Measurements from ENCODE around the gene WDR70.

Gene WDR70

DNA sequence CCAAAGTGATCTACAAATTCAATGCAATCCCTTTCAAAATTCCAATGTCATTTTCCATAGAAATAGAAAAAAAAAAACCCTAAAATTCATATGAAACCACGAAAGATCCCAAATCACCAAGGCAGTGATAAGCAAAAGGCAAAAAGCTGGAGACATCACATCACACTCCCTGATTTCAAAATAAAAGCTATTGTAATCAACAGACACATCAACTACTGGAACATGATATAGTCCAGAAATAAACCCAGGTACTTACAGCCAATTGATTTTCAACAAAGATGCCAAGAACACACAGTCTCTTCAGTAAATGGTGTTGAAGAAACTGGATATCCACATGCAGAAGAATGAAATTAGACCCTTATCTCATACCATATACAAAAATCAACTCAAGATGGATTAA, 224.0 kb downstream of the WDR70 start:
- Histone ChIP-seq H2AFZ (ENCODE audit: low read depth) (no peak overlapping the region), H3K4me1 (ENCODE audit: low read depth, poor library complexity, severe bottlenecking) (no peaks in the 10 kb centered on the region), H3K79me2 (ENCODE audit: insufficient read depth, low read depth) (no peaks in the 10 kb centered on the region), H3K4me3 (IDR thresholded peaks at IDR 0.05; ENCODE audit: insufficient read depth, low read depth, low read length) (no peak overlapping the region), H3K9ac (no peak overlapping the region), H3K27me3 (ENCODE audit: insufficient read depth, low read depth) (no peaks in the 10 kb centered on the region), H4K20me1 (ENCODE audit: insufficient read depth) (no peaks in the 10 kb centered on the region), H3K27ac (no peak overlapping the region), H3K4me2 (no peak overlapping the region), H3K36me3 (ENCODE audit: insufficient read depth) (no peaks in the 10 kb centered on the region)
- TF ChIP-seq, protein P1, sequence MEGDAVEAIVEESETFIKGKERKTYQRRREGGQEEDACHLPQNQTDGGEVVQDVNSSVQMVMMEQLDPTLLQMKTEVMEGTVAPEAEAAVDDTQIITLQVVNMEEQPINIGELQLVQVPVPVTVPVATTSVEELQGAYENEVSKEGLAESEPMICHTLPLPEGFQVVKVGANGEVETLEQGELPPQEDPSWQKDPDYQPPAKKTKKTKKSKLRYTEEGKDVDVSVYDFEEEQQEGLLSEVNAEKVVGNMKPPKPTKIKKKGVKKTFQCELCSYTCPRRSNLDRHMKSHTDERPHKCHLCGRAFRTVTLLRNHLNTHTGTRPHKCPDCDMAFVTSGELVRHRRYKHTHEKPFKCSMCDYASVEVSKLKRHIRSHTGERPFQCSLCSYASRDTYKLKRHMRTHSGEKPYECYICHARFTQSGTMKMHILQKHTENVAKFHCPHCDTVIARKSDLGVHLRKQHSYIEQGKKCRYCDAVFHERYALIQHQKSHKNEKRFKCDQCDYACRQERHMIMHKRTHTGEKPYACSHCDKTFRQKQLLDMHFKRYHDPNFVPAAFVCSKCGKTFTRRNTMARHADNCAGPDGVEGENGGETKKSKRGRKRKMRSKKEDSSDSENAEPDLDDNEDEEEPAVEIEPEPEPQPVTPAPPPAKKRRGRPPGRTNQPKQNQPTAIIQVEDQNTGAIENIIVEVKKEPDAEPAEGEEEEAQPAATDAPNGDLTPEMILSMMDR (conservative IDR thresholded peaks at IDR 0.05; ENCODE audit: low read depth, low read length): no peak

DNA sequence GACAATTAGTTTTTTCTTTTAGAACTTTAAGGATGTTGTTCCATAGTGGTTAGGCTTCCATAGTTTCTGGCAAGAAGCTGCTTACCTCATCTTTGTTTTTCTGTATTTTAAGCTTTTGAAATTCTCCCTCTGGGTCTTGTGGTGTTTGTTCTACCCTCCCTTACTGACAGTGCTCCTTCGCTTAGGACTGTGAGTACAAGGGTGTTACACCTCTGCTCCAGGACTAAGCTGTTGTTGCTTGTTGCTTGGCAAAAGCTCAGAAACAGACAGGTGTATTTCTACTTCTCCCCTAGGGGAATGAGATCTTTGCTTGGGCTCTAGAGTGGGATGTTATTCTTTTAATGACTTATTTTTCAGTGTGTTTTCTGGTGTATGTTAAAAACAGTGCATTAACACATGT, 225.2 kb downstream of the WDR70 start:
- H3K4me2 ChIP-seq: no peak overlapping the region
- H3K27me3 ChIP-seq (ENCODE audit: insufficient read depth, low read depth): no peaks in the 10 kb centered on the region
- no peak overlapping the region for H3K4me3 ChIP-seq (IDR thresholded peaks at IDR 0.05; ENCODE audit: insufficient read depth, low read depth, low read length)
- H2AFZ ChIP-seq (ENCODE audit: low read depth): no peak overlapping the region
- H3K79me2 ChIP-seq (ENCODE audit: insufficient read depth, low read depth): no peaks in the 10 kb centered on the region
- no peak overlapping the region for H3K9ac ChIP-seq
- H3K36me3 ChIP-seq (ENCODE audit: insufficient read depth): no peaks in the 10 kb centered on the region
- TF ChIP-seq, protein P1 (conservative IDR thresholded peaks at IDR 0.05; ENCODE audit: low read depth, low read length): no peak
- H3K27ac ChIP-seq: no peak overlapping the region
- H3K4me1 ChIP-seq (ENCODE audit: low read depth, poor library complexity, severe bottlenecking): no peaks in the 10 kb centered on the region
- H4K20me1 ChIP-seq (ENCODE audit: insufficient read depth): no peaks in the 10 kb centered on the region

DNA sequence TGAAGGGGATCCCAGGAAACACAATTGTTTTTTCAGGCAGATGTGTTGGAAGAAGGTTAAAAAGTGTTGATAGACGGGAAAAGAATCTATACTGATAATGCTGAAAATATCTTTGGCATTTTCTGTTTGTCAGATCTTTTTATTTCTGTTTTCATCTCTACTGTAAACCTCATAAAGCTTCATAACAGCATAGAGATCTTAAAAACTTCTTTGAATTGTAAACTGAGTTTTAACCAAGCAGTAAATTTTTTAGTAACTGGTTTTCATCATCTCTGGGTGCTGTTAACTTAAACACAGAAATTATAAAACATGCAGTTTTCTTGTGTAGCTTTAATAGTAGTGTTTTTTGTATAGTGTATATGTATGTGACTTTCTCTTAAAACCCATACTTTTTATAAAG, 227.0 kb downstream of the WDR70 start:
- H3K36me3 ChIP-seq (ENCODE audit: insufficient read depth): no peaks in the 10 kb centered on the region
- no peak overlapping the region for H2AFZ ChIP-seq (ENCODE audit: low read depth)
- TF ChIP-seq, protein P1 (conservative IDR thresholded peaks at IDR 0.05; ENCODE audit: low read depth, low read length): no peak
- H3K4me2 ChIP-seq: no peak overlapping the region
- H3K9ac ChIP-seq: no peak overlapping the region
- no peaks in the 10 kb centered on the region for H3K4me1 ChIP-seq (ENCODE audit: low read depth, poor library complexity, severe bottlenecking)
- no peak overlapping the region for H3K4me3 ChIP-seq (IDR thresholded peaks at IDR 0.05; ENCODE audit: insufficient read depth, low read depth, low read length)
- H3K79me2 ChIP-seq (ENCODE audit: insufficient read depth, low read depth): no peaks in the 10 kb centered on the region
- H3K27me3 ChIP-seq (ENCODE audit: insufficient read depth, low read depth): no peaks in the 10 kb centered on the region
- H3K27ac ChIP-seq: no peak overlapping the region
- H4K20me1 ChIP-seq (ENCODE audit: insufficient read depth): no peaks in the 10 kb centered on the region

DNA sequence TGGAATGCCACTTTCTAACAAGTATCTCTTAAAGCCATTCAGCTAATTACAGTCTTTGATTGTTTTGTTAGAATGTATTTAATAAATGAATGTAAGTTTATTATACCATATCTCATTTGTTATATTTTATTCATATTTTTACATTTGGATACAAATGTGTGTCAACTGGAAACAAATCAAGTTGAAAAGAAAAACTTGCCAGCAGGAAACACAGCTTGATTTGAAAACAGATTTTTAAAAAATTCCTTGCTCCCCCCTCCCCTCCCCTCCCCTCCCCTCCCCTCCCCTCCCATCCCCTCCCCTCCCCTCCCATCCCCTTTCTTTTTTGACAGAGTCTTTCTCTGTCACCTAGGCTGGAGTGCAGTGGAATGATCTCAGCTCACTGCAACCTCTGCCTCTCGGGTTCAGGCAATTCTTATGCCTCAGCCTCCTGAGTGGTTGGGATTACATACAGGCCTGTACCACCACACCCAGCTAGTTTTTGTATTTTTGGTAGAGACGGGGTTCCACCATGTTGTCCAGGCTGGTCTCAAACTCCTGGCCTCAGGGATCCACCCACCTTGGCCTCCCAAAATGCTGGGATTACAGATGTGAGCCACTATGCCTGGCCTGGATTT, 227.6 kb downstream of the WDR70 start:
- TF ChIP-seq, protein P1 (conservative IDR thresholded peaks at IDR 0.05; ENCODE audit: low read depth, low read length): no peak

More for the DNA sequence above, 227.6 kb downstream of the WDR70 start:
- Histone ChIP-seq H3K4me2 (no peak overlapping the region), H3K36me3 (ENCODE audit: insufficient read depth) (no peaks in the 10 kb centered on the region), H3K27ac (no peak overlapping the region), H3K4me1 (ENCODE audit: low read depth, poor library complexity, severe bottlenecking) (no peaks in the 10 kb centered on the region), H4K20me1 (ENCODE audit: insufficient read depth) (no peaks in the 10 kb centered on the region), H3K9ac (no peak overlapping the region), H3K27me3 (ENCODE audit: insufficient read depth, low read depth) (no peaks in the 10 kb centered on the region), H2AFZ (ENCODE audit: low read depth) (no peak overlapping the region), H3K79me2 (ENCODE audit: insufficient read depth, low read depth) (no peaks in the 10 kb centered on the region), H3K4me3 (IDR thresholded peaks at IDR 0.05; ENCODE audit: insufficient read depth, low read depth, low read length) (no peak overlapping the region)

Measured in KMS-11 (cell line).